Measurements from ENCODE around the gene FOXP3.

- no peak for TF ChIP-seq EZH2 (IDR thresholded peaks at IDR 0.05)
- no peak for TF ChIP-seq CTCF (IDR thresholded peaks at IDR 0.05)
- TF ChIP-seq EZH2phosphoT487 (IDR thresholded peaks at IDR 0.05): no peak
Measured at GRCh38 chrX:49303346-49303745, 38.8 kb upstream of the FOXP3 start, which contains the start of gene GAGE10.

All from neural progenitor cell (in vitro differentiated cells).